VCaP (cell line): ENCODE results near the gene MRGPRG.

ENCODE experiments used
- H3K27ac ChIP-seq: fragments of 450-650 bp; 2 replicates; pipeline ENCODE4 v1.5.1; 2017
- CTCF ChIP-seq: fragments of 450-650 bp; conservative IDR thresholded peaks from 2 replicates; pipeline ENCODE4 v1.5.1; 2017; ENCODE audit warnings: mild to moderate bottlenecking, moderate library complexity

Gene MRGPRG

GRCh38 chr11:3169255-3170043, 49.2 kb downstream of the MRGPRG start:
- peak; percentile 12; the same call in 1 of the 2 replicates for TF ChIP-seq CTCF
- peak overlapping the region; percentile 42 for H3K27ac ChIP-seq

GRCh38 chr11:3168742-3169254, 49.8 kb downstream of the MRGPRG start:
- H3K27ac ChIP-seq = peak overlapping the region; percentile 42; the same call in 1 of the 2 replicates
